Neural cell (in vitro differentiated cells): ENCODE data around the gene TLE4.

Source experiments
- CTCF ChIP-seq: fragments of 450-650 bp; IDR thresholded peaks from 2 replicates; pipeline ENCODE4 v1.5.1; 2014; ENCODE audit warnings: antibody characterized with exemption, mild to moderate bottlenecking, moderate library complexity; ENCODE audit not compliant: poor library complexity, severe bottlenecking
- EP300 ChIP-seq: fragments of 450-650 bp; conservative IDR thresholded peaks from 2 replicates; pipeline ENCODE4 v1.6.1; 2014; ENCODE audit warnings: antibody characterized with exemption, mild to moderate bottlenecking, moderate library complexity; ENCODE audit not compliant: poor library complexity, severe bottlenecking
- EZH2 ChIP-seq: fragments of 200-600, 300-800 bp; shearing (Covaris generic), sonication (generic); IDR thresholded peaks from 2 replicates; pipeline ENCODE4 v1.6.1; 2014; ENCODE audit warnings: antibody characterized with exemption, low read length, borderline replicate concordance, mild to moderate bottlenecking; ENCODE audit not compliant: insufficient read depth, poor library complexity, severe bottlenecking
- MXI1 ChIP-seq: fragments of 450-650 bp; conservative IDR thresholded peaks from 2 replicates; pipeline ENCODE4 v1.6.1; 2014; ENCODE audit warnings: antibody characterized with exemption, mild to moderate bottlenecking; ENCODE audit not compliant: poor library complexity, severe bottlenecking
- POLR2AphosphoS5 ChIP-seq: IDR thresholded peaks from 2 replicates; pipeline ENCODE4 v1.6.1; 2012
- RAD21 ChIP-seq: fragments of 450-650 bp; conservative IDR thresholded peaks from 2 replicates; pipeline ENCODE4 v1.6.1; 2014; ENCODE audit warnings: antibody characterized with exemption, mild to moderate bottlenecking, moderate library complexity
- REST ChIP-seq: IDR thresholded peaks from 2 replicates; pipeline ENCODE4 v1.6.1; 2012; ENCODE audit warnings: borderline replicate concordance

- TF ChIP-seq EP300 (no peak), CTCF (no peak), RAD21 (no peak), EZH2 (no peak), POLR2AphosphoS5 (no peak), REST (no peak), MXI1 (no peak)
Observed at GRCh38 chr9:79757074-79757473, 185.3 kb downstream of the TLE4 start.
